HEK293T (cell line): Measurements from ENCODE around the gene ANOS1.

Experiments used
- BHLHE40 ChIP-seq: fragments of 450-650 bp; IDR thresholded peaks from 2 replicates; pipeline ENCODE4 v1.6.1; 2016; ENCODE audit warnings: mild to moderate bottlenecking, moderate library complexity, borderline replicate concordance
- L3MBTL2 ChIP-seq: fragments of 450-650 bp; conservative IDR thresholded peaks from 2 replicates; pipeline ENCODE4 v1.6.1; 2016; ENCODE audit warnings: mild to moderate bottlenecking
- LEF1 ChIP-seq: fragments of 450-650 bp; IDR thresholded peaks from 2 replicates; pipeline ENCODE4 v1.6.1; 2017; ENCODE audit warnings: mild to moderate bottlenecking, borderline replicate concordance
- SP1 ChIP-seq: fragments of 450-650 bp; IDR thresholded peaks from 2 replicates; pipeline ENCODE4 v1.6.1; 2017
- TARDBP ChIP-seq: fragments of 450-650 bp; IDR thresholded peaks from 2 replicates; pipeline ENCODE4 v1.6.1; 2016
- ZNF384 ChIP-seq: fragments of 450-650 bp; IDR thresholded peaks from 2 replicates; pipeline ENCODE4 v1.6.1; 2016

- TF ChIP-seq BHLHE40 (no peak), SP1 (no peak), ZNF384 (no peak), LEF1 (no peak), TARDBP (no peak), L3MBTL2 (no peak)
Measured at GRCh38 chrX:8635812-8636211, 96.1 kb downstream of the ANOS1 start.
